ENCODE data around the gene KCNMB1. TPM values are rescaled to one million over a fixed set of nuclear protein-coding genes. Genes with fewer than 3 reads are reported as not detected.

Gene KCNMB1
- total and polyA plus RNA-seq, 11 donors = 0.25 to 3.7 (median 1.0) TPM

DNA sequence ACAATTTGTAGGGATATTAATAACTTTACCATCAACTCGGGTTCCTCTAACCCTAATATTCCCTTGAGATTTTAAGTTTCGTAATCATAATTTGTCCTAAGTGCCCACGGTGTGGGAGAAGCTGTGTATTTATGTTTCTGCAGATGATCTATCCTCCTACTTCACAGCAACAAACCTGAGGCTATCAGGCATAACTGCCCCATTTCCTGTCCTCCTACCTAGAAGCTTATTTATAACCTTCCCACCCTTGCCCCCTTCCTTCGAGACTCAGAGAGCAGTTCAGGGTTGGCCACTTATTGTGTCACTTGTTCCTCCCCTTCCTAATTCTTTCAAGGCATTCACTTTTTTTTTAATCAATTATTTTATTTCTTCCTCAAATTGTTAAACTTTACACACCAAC lies 62.0 kb downstream of the KCNMB1 start:
- 57 to 65% (median 62%) methylated on average over 4 of the region's 4 CpGs for WGBS, 4 donors

More for the DNA sequence above, 62.0 kb downstream of the KCNMB1 start:
- H3K9me3 ChIP-seq = no peaks in the 10 kb centered on the region
- TF ChIP-seq POLR2A (IDR thresholded peaks at IDR 0.05) = no peak
- intact Hi-C loops (cut with DNase I) = no loop called here
- H3K36me3 ChIP-seq = no peaks in the 10 kb centered on the region
- no peak overlapping the region for H3K4me3 ChIP-seq
- no peak overlapping the region for H3K27ac ChIP-seq
- DNase-seq (no peak), ATAC-seq (no peak)
- H3K4me1 ChIP-seq = peaks cover 0 to 53% (median 13%) of the 10 kb centered on the region in 12 donors
- no peaks in the 10 kb centered on the region for H3K27me3 ChIP-seq

Other genes starting within 250 kb of the KCNMB1 start
- not detected for gene C5orf58, start 156.4 kb downstream of the KCNMB1 start, total RNA-seq
- gene C5orf58, start 156.4 kb downstream of the KCNMB1 start, polyA plus RNA-seq = not detected
- 10 to 100 TPM in 2 of 9 donors, 1 to 10 TPM in 7; 2.8 to 73.7 (median 6.1) TPM for gene LCP2, start 91.6 kb downstream of the KCNMB1 start, total RNA-seq
- 1 to 10 TPM; 2.2 to 3.1 TPM for gene LCP2, start 91.6 kb downstream of the KCNMB1 start, polyA plus RNA-seq
- 1 to 10 TPM in 2 of 9 donors, under 1 TPM in 1, not detected in 6; 0.52 to 1.3 (median 1.2) TPM for gene KCNIP1, start 114.7 kb upstream of the KCNMB1 start, total RNA-seq
- gene KCNIP1, start 114.7 kb upstream of the KCNMB1 start, polyA plus RNA-seq = not detected